ENCODE measurements around the gene TOP1.

DNA sequence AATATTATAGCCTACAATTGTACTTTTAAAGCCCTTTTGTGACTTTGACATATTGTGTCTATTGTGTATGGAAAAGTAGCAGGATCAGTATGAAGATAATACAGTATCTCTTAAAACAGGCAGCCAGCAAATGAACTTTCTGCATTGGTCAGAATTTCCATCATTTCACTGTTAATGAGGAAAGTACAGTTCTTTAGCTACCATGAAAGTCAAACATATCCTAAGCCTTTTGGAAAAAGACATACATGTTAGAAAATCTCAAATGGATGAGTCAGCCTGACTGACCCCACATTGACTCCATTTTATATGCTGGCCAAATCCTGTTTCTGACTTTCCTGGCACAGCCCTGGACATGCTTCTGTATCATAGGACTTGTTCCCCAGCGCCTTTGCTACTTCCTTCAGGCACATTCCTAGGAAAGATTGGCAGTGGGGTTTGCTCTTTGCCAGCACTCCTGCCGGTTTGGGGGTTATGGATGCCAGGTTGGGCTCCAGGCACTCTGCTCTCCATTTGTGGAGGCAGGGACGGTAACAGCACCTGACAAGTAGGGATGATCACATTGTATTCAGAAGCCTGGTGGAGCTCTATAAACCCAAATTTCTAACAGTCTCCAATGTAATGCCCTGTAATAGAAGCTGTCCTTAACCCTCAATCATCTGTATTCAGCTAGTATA, 43.7 kb downstream of the TOP1 start:
- TF ChIP-seq, protein P1, sequence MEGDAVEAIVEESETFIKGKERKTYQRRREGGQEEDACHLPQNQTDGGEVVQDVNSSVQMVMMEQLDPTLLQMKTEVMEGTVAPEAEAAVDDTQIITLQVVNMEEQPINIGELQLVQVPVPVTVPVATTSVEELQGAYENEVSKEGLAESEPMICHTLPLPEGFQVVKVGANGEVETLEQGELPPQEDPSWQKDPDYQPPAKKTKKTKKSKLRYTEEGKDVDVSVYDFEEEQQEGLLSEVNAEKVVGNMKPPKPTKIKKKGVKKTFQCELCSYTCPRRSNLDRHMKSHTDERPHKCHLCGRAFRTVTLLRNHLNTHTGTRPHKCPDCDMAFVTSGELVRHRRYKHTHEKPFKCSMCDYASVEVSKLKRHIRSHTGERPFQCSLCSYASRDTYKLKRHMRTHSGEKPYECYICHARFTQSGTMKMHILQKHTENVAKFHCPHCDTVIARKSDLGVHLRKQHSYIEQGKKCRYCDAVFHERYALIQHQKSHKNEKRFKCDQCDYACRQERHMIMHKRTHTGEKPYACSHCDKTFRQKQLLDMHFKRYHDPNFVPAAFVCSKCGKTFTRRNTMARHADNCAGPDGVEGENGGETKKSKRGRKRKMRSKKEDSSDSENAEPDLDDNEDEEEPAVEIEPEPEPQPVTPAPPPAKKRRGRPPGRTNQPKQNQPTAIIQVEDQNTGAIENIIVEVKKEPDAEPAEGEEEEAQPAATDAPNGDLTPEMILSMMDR (IDR thresholded peaks at IDR 0.05; ENCODE audit: low read depth, low read length, poor library complexity, severe bottlenecking): no peak
- TF ChIP-seq EZH2phosphoT487 (IDR thresholded peaks at IDR 0.05; ENCODE audit: borderline replicate concordance, low read length): no peak
